HG02571 (cell line): ENCODE data around the gene RNLS.

ENCODE experiments used
- ATAC-seq: cut with Tn5 transposase; IDR thresholded peaks from one replicate; pipeline ENCODE4 v1.9.1; 2021; ENCODE audit warnings: mild to moderate bottlenecking, moderate library complexity; ENCODE audit not compliant: unreplicated experiment

Gene RNLS

GRCh38 chr10:88440541-88440940 lies 142.6 kb downstream of the RNLS start:
- no peak for ATAC-seq

- ATAC-seq: no peak
Observed at GRCh38 chr10:88439932-88440331, 143.2 kb downstream of the RNLS start.

GRCh38 chr10:88437411-88437810 lies 145.7 kb downstream of the RNLS start:
- no peak for ATAC-seq

- no peak for ATAC-seq
Observed at GRCh38 chr10:88433565-88434186, 149.4 kb downstream of the RNLS start.

GRCh38 chr10:88431103-88431502 lies 152.0 kb downstream of the RNLS start:
- no peak for ATAC-seq

GRCh38 chr10:88428976-88429375 lies 154.1 kb downstream of the RNLS start:
- no peak for ATAC-seq

- ATAC-seq: no peak
Observed at GRCh38 chr10:88428442-88428841, 154.7 kb downstream of the RNLS start.

- ATAC-seq: no peak
Observed at GRCh38 chr10:88427024-88427423, 156.1 kb downstream of the RNLS start.

GRCh38 chr10:88424881-88425280 lies 158.2 kb downstream of the RNLS start:
- no peak for ATAC-seq

- no peak for ATAC-seq
Observed at GRCh38 chr10:88423732-88424131, 159.4 kb downstream of the RNLS start.

- ATAC-seq: no peak
Observed at GRCh38 chr10:88421590-88421989, 161.5 kb downstream of the RNLS start.

- no peak for ATAC-seq
Observed at GRCh38 chr10:88418871-88419270, 164.2 kb downstream of the RNLS start.

GRCh38 chr10:88417387-88418030 lies 165.6 kb downstream of the RNLS start:
- ATAC-seq: no peak

- no peak for ATAC-seq
Observed at GRCh38 chr10:88416801-88417200, 166.3 kb downstream of the RNLS start.

GRCh38 chr10:88415533-88416130 lies 167.5 kb downstream of the RNLS start:
- ATAC-seq: no peak

GRCh38 chr10:88413412-88413811 lies 169.7 kb downstream of the RNLS start:
- no peak for ATAC-seq

GRCh38 chr10:88411772-88412349 lies 171.3 kb downstream of the RNLS start:
- ATAC-seq: no peak

GRCh38 chr10:88409824-88410223 lies 173.3 kb downstream of the RNLS start:
- ATAC-seq: no peak

- no peak for ATAC-seq
Observed at GRCh38 chr10:88409236-88409635, 173.9 kb downstream of the RNLS start.

GRCh38 chr10:88408096-88408495 lies 175.0 kb downstream of the RNLS start:
- ATAC-seq: no peak

GRCh38 chr10:88404133-88404532 lies 179.0 kb downstream of the RNLS start:
- ATAC-seq: no peak
